Measurements from ENCODE around the gene MARCKS.

MARCKS gene

DNA sequence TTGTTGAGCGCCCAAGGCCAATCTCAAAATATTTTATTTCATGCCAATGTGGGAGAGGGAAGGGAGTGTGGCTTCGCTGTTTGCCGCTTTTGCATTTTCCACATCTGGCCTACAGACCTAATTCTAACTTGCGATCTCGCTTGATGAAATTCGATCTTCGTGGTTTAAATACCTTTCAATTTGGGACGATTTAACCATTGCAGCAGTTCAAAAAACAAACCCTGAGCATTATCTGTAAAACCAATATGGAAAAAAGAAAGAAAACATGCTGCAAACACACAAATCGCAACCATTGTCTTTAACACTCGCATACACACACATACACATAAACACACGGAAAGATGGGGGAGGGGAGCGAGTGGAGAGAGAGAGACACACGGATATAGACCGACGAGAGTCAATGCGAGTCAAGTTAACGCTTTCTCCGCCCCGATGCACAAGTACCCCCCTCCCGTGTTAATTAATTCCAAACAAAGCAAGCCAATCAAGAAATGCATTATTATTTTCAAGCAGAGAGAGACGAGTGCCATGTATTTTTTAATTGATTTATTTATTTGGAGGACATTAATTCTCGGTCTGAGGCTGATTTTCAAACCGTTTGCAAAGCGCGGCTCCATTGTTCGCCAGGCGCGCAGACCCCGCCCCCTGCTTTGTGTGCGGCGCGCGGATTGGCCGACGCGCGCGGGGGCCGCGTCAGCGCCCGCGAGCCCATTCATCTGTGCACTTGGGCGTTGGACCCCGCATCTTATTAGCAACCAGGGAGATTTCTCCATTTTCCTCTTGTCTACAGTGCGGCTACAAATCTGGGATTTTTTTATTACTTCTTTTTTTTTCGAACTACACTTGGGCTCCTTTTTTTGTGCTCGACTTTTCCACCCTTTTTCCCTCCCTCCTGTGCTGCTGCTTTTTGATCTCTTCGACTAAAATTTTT lies at the start of gene MARCKS:
Gene MARCKS, plus strand, starts transcription at position 721 of the 931 bp plus-strand sequence. CDS start 401 bp downstream, outside the sequence.
- in situ Hi-C loops (cut with MboI; ENCODE audit: low sequenced_read_pairs, unreplicated experiment) = loop anchor here (5.0 to 10.0 kb wide), 2 partner anchors 102 to 210 kb away; no protein-coding TSS in a partner anchor
- DNase-seq (ENCODE audit: low spot score) = peak; percentile 88
- TF ChIP-seq CTCF (IDR thresholded peaks at IDR 0.05; ENCODE audit: borderline replicate concordance, control extremely low read depth, extremely low read depth, insufficient read depth, missing control alignments) = no peak

DNA sequence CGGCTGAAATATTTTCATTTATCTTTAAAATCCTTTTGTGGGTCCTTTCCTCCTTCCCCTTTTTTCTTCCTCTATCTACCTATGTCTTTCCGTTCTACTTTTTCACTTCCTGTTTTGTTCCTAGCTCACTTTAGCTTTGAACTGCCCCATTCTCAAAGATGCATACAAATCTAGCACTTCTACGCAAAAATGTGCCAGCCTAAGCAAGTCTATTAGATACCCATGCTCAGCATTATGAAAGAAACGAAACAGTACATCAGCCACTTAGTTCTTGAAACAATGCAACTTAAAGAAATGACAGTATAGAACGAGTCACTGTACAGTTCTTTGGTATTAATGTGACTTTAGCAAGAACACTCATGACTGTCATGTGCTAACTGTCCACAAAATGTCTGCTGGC lies 47.3 kb upstream of the MARCKS start:
- DNase-seq (ENCODE audit: low spot score) = peak; percentile 42
- in situ Hi-C loops (cut with MboI; ENCODE audit: low sequenced_read_pairs, unreplicated experiment) = no loop called here

DNA sequence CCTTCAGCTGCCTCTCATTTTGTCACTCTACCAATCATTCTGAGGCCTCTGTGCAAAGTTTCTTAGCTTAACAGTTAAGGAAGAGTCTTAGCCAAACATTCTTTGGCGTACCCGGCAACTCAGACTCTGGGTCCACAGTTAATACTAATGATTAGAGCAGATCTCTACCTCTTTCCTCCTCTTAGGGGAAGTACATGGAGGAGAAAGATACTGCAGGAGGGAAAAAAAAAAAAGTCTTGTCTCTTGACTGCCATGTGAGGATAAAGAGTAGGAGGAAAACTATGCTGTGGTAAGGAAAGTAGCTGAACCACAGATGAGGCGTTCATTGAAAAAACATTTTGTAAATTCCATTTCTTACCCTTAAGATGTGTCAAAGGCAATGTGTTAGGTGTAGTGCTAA lies 44.0 kb upstream of the MARCKS start:
- no peak for DNase-seq (ENCODE audit: low spot score)
- no peak for TF ChIP-seq CTCF (IDR thresholded peaks at IDR 0.05; ENCODE audit: borderline replicate concordance, control extremely low read depth, extremely low read depth, insufficient read depth, missing control alignments)
- in situ Hi-C loops (cut with MboI; ENCODE audit: low sequenced_read_pairs, unreplicated experiment) = no loop called here

More for the DNA sequence above, 47.3 kb upstream of the MARCKS start:
- no peak for TF ChIP-seq CTCF (IDR thresholded peaks at IDR 0.05; ENCODE audit: borderline replicate concordance, control extremely low read depth, extremely low read depth, insufficient read depth, missing control alignments)

- no peak for TF ChIP-seq CTCF (IDR thresholded peaks at IDR 0.05; ENCODE audit: borderline replicate concordance, control extremely low read depth, extremely low read depth, insufficient read depth, missing control alignments)
- in situ Hi-C loops (cut with MboI; ENCODE audit: low sequenced_read_pairs, unreplicated experiment) = no loop called here
- no peak for DNase-seq (ENCODE audit: low spot score)
These were observed 38.6 kb upstream of the MARCKS start for GRCh38 chr6:113818578-113818977.

GRCh38 chr6:113819169-113819830 lies 37.8 kb upstream of the MARCKS start:
- DNase-seq (ENCODE audit: low spot score) = no peak
- TF ChIP-seq CTCF (IDR thresholded peaks at IDR 0.05; ENCODE audit: borderline replicate concordance, control extremely low read depth, extremely low read depth, insufficient read depth, missing control alignments) = no peak
- in situ Hi-C loops (cut with MboI; ENCODE audit: low sequenced_read_pairs, unreplicated experiment) = no loop called here

GRCh38 chr6:113820761-113821160 lies 36.4 kb upstream of the MARCKS start:
- in situ Hi-C loops (cut with MboI; ENCODE audit: low sequenced_read_pairs, unreplicated experiment) = no loop called here
- no peak for TF ChIP-seq CTCF (IDR thresholded peaks at IDR 0.05; ENCODE audit: borderline replicate concordance, control extremely low read depth, extremely low read depth, insufficient read depth, missing control alignments)
- DNase-seq (ENCODE audit: low spot score) = no peak
